H1 (cell line): ENCODE results near the gene MTMR8. TPM values are rescaled to one million over a fixed set of nuclear protein-coding genes. Genes with fewer than 3 reads are reported as not detected.
"Not testable (repeated sequence)": the region's sequence is repeated elsewhere in the genome, so short reads cannot be mapped to it uniquely, and the experiment has no call there.

ENCODE experiments used
- CTCF ChIA-PET: fragments of 300-600 bp; sonication (Branson Sonifier 250); formaldehyde crosslinking; loops from one replicate; lab custom pipeline; 2021; ENCODE audit not compliant: partially characterized antibody; lab: Charles Lee
- POLR2A ChIA-PET: fragments of 300-600 bp; sonication (Branson Sonifier 250); formaldehyde crosslinking; loops from one replicate; lab custom pipeline; 2021; ENCODE audit warnings: inconsistent platforms; ENCODE audit not compliant: partially characterized antibody; lab: Charles Lee
- DNase-seq, 2 experiments: peaks; one replicate each; pipeline versions ENCODE4 v3.0.0 to v3.0.0-alpha.2; 2010 to 2022; ENCODE audit warnings: low spot score in 2 of 2, low read depth in 1 of 2, mixed read lengths in 1 of 2
- FAIRE-seq: peaks from 2 replicates; lab custom pipeline; 2011; peaks lifted over from hg19 to GRCh38; lab: Jason Lieb, UNC
- H2AFZ ChIP-seq: 2 replicates; pipeline ENCODE4 v1.8.1; 2012; ENCODE audit warnings: low read length, inconsistent platforms
- H2AK5ac ChIP-seq: 2 replicates; pipeline ENCODE4 v1.6.1; 2013; ENCODE audit warnings: low read depth, low read length
- H2BK120ac ChIP-seq: replicated peaks from 2 replicates; pipeline ENCODE3; 2013; ENCODE audit warnings: low read depth, low read length, inconsistent platforms
- H2BK12ac ChIP-seq: 2 replicates; pipeline ENCODE4 v1.6.1; 2013; ENCODE audit warnings: low read depth, low read length
- H2BK15ac ChIP-seq: 2 replicates; pipeline ENCODE4 v1.6.1; 2013; ENCODE audit warnings: low read length
- H2BK20ac ChIP-seq: 2 replicates; pipeline ENCODE4 v1.6.1; 2013; ENCODE audit warnings: low read length
- H2BK5ac ChIP-seq: 2 replicates; pipeline ENCODE4 v1.6.1; 2013; ENCODE audit warnings: low read depth, low read length
- H3K14ac ChIP-seq: 2 replicates; pipeline ENCODE4 v1.6.1; 2013; ENCODE audit warnings: inconsistent platforms; ENCODE audit not compliant: insufficient read length
- H3K18ac ChIP-seq: 2 replicates; pipeline ENCODE4 v1.6.1; 2013; ENCODE audit warnings: low read length; ENCODE audit errors: extremely low read depth
- H3K23ac ChIP-seq: 2 replicates; pipeline ENCODE4 v1.6.1; 2013; ENCODE audit warnings: inconsistent platforms; ENCODE audit not compliant: insufficient read length
- H3K23me2 ChIP-seq: 2 replicates; pipeline ENCODE4 v1.6.1; 2013; ENCODE audit warnings: low read depth, low read length
- H3K27ac ChIP-seq: 2 replicates; pipeline ENCODE4 v1.6.1; 2011; ENCODE audit warnings: low read depth, low read length, inconsistent platforms
- H3K27me3 ChIP-seq, 4 experiments: replicated peaks in 1 of 4; 1 replicate in 1 of 4; 2 replicates in 3 of 4; pipeline versions ENCODE4 v1.6.1 to v1.8.1; 2011 to 2013; ENCODE audit warnings: low read length in 3 of 4, mild to moderate bottlenecking in 3 of 4, inconsistent platforms in 2 of 4, mixed read lengths in 2 of 4, moderate library complexity in 1 of 4; ENCODE audit not compliant: control insufficient read depth in 3 of 4, insufficient read depth in 3 of 4; ENCODE audit errors: extremely low read depth in 1 of 4
- H3K36me3 ChIP-seq, 4 experiments: 2 replicates each; pipeline versions ENCODE4 v1.6.1 to v1.8.1; 2011 to 2013; ENCODE audit warnings: mild to moderate bottlenecking in 4 of 4, low read length in 3 of 4, moderate library complexity in 2 of 4, control low read depth in 1 of 4, inconsistent platforms in 1 of 4; ENCODE audit not compliant: insufficient read depth in 4 of 4, control insufficient read depth in 2 of 4
- H3K4ac ChIP-seq: replicated peaks from 2 replicates; pipeline ENCODE3; 2013; ENCODE audit warnings: low read length, low read depth, mixed read lengths, inconsistent platforms; ENCODE audit not compliant: insufficient read length
- H3K4me1 ChIP-seq, 4 experiments: replicated peaks in 1 of 4; 1 replicate in 1 of 4; 2 replicates in 3 of 4; pipeline versions ENCODE4 v1.6.1 to v1.8.1; 2011 to 2013; ENCODE audit warnings: low read length in 3 of 4, inconsistent platforms in 2 of 4, mixed read lengths in 1 of 4; ENCODE audit not compliant: insufficient read depth in 4 of 4, control insufficient read depth in 3 of 4
- H3K4me2 ChIP-seq, 2 experiments: 2 replicates each; pipeline versions ENCODE4 v1.6.1 to v1.8.1; 2011 to 2013; ENCODE audit warnings: low read depth in 2 of 2, low read length in 2 of 2, control low read depth in 1 of 2, inconsistent platforms in 1 of 2, mild to moderate bottlenecking in 1 of 2; ENCODE audit not compliant: insufficient read depth in 1 of 2
- H3K4me3 ChIP-seq, 4 experiments: fragments of 200-600, 300-600 bp in 1 of 4; sonication (generic), shearing (Covaris generic), sonication (Bioruptor Twin) in 1 of 4; 2 replicates each; pipeline versions ENCODE4 v1.5.1 to v1.8.1; 2011 to 2016; ENCODE audit warnings: low read length in 4 of 4, low read depth in 3 of 4, control low read depth in 2 of 4, inconsistent platforms in 2 of 4, mild to moderate bottlenecking in 2 of 4, mixed read lengths in 1 of 4, moderate library complexity in 1 of 4; ENCODE audit not compliant: insufficient read depth in 2 of 4; ENCODE audit errors: extremely low read depth in 1 of 4
- H3K56ac ChIP-seq: replicated peaks from 2 replicates; pipeline ENCODE3; 2013; ENCODE audit warnings: low read depth, mild to moderate bottlenecking, mixed read lengths, low read length, inconsistent platforms; ENCODE audit not compliant: insufficient read length
- H3K79me1 ChIP-seq: 2 replicates; pipeline ENCODE4 v1.6.1; 2013; ENCODE audit warnings: low read depth, low read length, control low read depth
- H3K79me2 ChIP-seq, 2 experiments: 2 replicates each; pipeline versions ENCODE4 v1.6.1 to v1.8.1; 2012 to 2013; ENCODE audit warnings: low read length in 2 of 2, mild to moderate bottlenecking in 2 of 2, inconsistent platforms in 1 of 2; ENCODE audit not compliant: insufficient read depth in 2 of 2, control insufficient read depth in 1 of 2
- H3K9ac ChIP-seq, 4 experiments: replicated peaks in 1 of 4; 1 replicate in 1 of 4; 2 replicates in 3 of 4; pipeline versions ENCODE4 v1.6.1 to v1.8.1; 2011 to 2013; ENCODE audit warnings: low read depth in 3 of 4, low read length in 3 of 4, control low read depth in 2 of 4, mild to moderate bottlenecking in 2 of 4, moderate library complexity in 2 of 4, inconsistent platforms in 1 of 4; ENCODE audit errors: extremely low read depth in 1 of 4
- H3K9me3 ChIP-seq, 2 experiments: 2 replicates each; pipeline versions ENCODE4 v1.6.1 to v1.8.1; 2012 to 2013; ENCODE audit warnings: mild to moderate bottlenecking in 2 of 2, moderate library complexity in 2 of 2, control low read depth in 1 of 2, inconsistent platforms in 1 of 2, low read depth in 1 of 2, low read length in 1 of 2, mixed read lengths in 1 of 2; ENCODE audit not compliant: insufficient read depth in 2 of 2
- H4K20me1 ChIP-seq, 2 experiments: replicated peaks in 1 of 2; 2 replicates each; pipeline versions ENCODE3 to v1.8.1; 2011 to 2013; ENCODE audit warnings: inconsistent platforms in 2 of 2, low read length in 2 of 2, mild to moderate bottlenecking in 1 of 2; ENCODE audit not compliant: insufficient read depth in 2 of 2, control insufficient read depth in 1 of 2
- H4K5ac ChIP-seq: 2 replicates; pipeline ENCODE4 v1.6.1; 2013; ENCODE audit warnings: low read length, low read depth, mixed read lengths, inconsistent platforms; ENCODE audit not compliant: insufficient read length
- H4K8ac ChIP-seq: 2 replicates; pipeline ENCODE4 v1.8.0; 2013; ENCODE audit warnings: mild to moderate bottlenecking, moderate library complexity, low read length, inconsistent platforms; ENCODE audit not compliant: insufficient read depth; ENCODE audit errors: extremely low read depth
- H4K91ac ChIP-seq: replicated peaks from 2 replicates; pipeline ENCODE3; 2013; ENCODE audit warnings: low read length, mixed read lengths, inconsistent platforms; ENCODE audit not compliant: insufficient read length
- HDAC2 ChIP-seq, 2 experiments: fragments of 300-600 bp in 1 of 2; sonication (generic) in 1 of 2; IDR thresholded peaks; 2 replicates each; pipeline ENCODE4 v1.6.1; 2011 to 2012; ENCODE audit warnings: low read depth in 2 of 2, low read length in 2 of 2, mild to moderate bottlenecking in 2 of 2, moderate library complexity in 2 of 2, borderline replicate concordance in 1 of 2, inconsistent platforms in 1 of 2
- RBBP5 ChIP-seq: IDR thresholded peaks from 2 replicates; pipeline ENCODE4 v1.7.1; 2012; ENCODE audit warnings: low read depth, mild to moderate bottlenecking, inconsistent platforms, low read length, moderate library complexity, borderline replicate concordance
- SUZ12 ChIP-seq: fragments of 200-600 bp; sonication (generic); IDR thresholded peaks from 2 replicates; pipeline ENCODE4 v1.6.1; 2012; ENCODE audit warnings: mild to moderate bottlenecking, inconsistent platforms, low read length, moderate library complexity, mixed read lengths
- WGBS, 2 experiments: shearing (Covaris generic) in 1 of 2; methylation state at CpG; one replicate each; pipeline versions ENCODE4 v1.1.6 to v1.1.7; 2013 to 2015; ENCODE audit warnings: low lambda C conversion rate in 2 of 2, mixed read lengths in 2 of 2, inconsistent platforms in 1 of 2, low coverage in 1 of 2, missing lambda C conversion rate in 1 of 2; ENCODE audit not compliant: insufficient replicate concordance in 2 of 2, insufficient coverage in 1 of 2, insufficient read length in 1 of 2; ENCODE audit errors: extremely low coverage in 1 of 2, missing lambda C conversion rate in 1 of 2; 5-methylcytosine and 5-hydroxymethylcytosine counted together
- polyA plus RNA-seq, 7 experiments: library from polyadenylated mRNA; depleted of rRNA in 3 of 7; stranded (reverse) in 5 of 7; unstranded in 2 of 7; fragments of >200 nt in 5 of 7; fragments of 200-250 nt in 2 of 7; gene quantifications; 1 replicate in 5 of 7; 2 replicates in 1 of 7; 4 replicates in 1 of 7; pipeline versions ENCODE4 v1.2.1 to v1.2.3, GENCODE V29; 2011 to 2013; ENCODE audit warnings: missing spikeins in 2 of 7, mixed read lengths in 2 of 7
- total RNA-seq: library from RNA; stranded (reverse); fragmentation: NEBNext Ultra II Directional; extraction: Animal tissue kit (Norgen Biotek cat#: 25700); gene quantifications from 2 replicates; pipeline ENCODE4 v1.2.1, GENCODE V29; 2021

The MTMR8 gene
- total and polyA plus RNA-seq, 2 of the 8 experiments (the other 6 are each of a cell fraction or from before 2014, with no cell fraction given) = 1.3 to 6.3 TPM

GRCh38 chrX:64427281-64427680 lies 32.0 kb upstream of the MTMR8 start (continued):
- TF ChIP-seq SUZ12 (no peak), HDAC2 (IDR thresholded peaks at IDR 0.05; ENCODE audit: borderline replicate concordance in 1 of 2, low read depth in 2 of 2, low read length in 2 of 2) (no peak), RBBP5 (no peak)

- H3K4me1 ChIP-seq, H2BK20ac ChIP-seq, H2BK120ac ChIP-seq, H4K91ac ChIP-seq, H3K4me2 ChIP-seq, H3K27me3 ChIP-seq, H4K5ac ChIP-seq, H3K79me1 ChIP-seq, FAIRE-seq, H3K27ac ChIP-seq, POLR2A ChIA-PET, H2BK15ac ChIP-seq, H2BK5ac ChIP-seq, H3K4me3 ChIP-seq, H2BK12ac ChIP-seq, H4K20me1 ChIP-seq, H3K23ac ChIP-seq, H4K8ac ChIP-seq, H3K18ac ChIP-seq, H2AFZ ChIP-seq, H3K36me3 ChIP-seq, H3K79me2 ChIP-seq, H2AK5ac ChIP-seq, H3K23me2 ChIP-seq, H3K14ac ChIP-seq, H3K56ac ChIP-seq, CTCF ChIA-PET, H3K9ac ChIP-seq, H3K9me3 ChIP-seq, H3K4ac ChIP-seq, DNase-seq: not testable (repeated sequence)
- 94% methylated on average over 2 of the region's 4 CpGs; no CpG with 5 or more reads in 1 of the 2 experiments for WGBS, 2 experiments
Measured at GRCh38 chrX:64409730-64410129, 14.5 kb upstream of the MTMR8 start.
